ENCODE measurements around the gene CLMP. TPM values are rescaled to one million over a fixed set of nuclear protein-coding genes. Genes with fewer than 3 reads are reported as not detected.
A peak's percentile ranks its signal among the peaks of the same experiment; 100 is the strongest.

Gene CLMP
- polyA plus RNA-seq, 1 donor (not counting 4 experiments of a cell fraction or from before 2014, with no cell fraction given), result 2.7 TPM

DNA sequence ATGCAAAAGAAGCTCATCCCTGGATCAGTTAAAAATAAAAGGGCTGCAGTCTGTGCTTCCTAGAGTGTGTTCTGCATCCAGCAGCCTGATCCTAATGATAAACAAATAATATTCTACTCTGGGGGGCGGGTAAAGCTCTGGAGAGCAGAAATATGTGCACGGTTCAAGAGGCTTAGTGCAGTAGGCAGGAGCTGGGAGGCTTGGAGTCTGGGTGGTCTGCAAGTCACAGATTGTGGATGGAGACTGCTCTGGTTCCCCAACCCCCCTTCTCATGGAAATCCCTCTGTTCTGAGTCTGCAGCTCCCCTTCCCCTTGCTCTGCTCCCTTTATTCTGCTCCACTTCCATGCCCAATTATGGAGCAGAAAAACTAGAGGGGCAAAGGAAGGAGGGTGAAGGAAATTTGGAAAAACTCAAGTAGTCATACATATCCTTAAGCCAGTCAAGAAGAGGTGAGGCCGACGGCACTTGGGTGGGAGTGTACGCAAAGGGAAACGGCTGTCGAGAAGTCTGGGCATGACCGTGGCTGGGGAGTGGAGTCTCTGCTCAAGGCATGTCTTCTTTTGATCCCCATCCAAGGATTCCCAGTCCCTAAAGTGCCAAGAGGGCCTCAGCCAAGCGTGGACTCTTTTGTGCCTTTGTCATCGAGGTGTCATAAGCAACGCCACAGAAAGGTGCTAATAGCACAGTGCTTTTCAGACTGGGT lies 16.3 kb upstream of the CLMP start:
- no peak overlapping the region for H3K27ac ChIP-seq (ENCODE audit: control insufficient read depth, insufficient read depth, low read length)
- no peaks in the 10 kb centered on the region for H3K9me1 ChIP-seq (ENCODE audit: control insufficient read depth, extremely low read depth, insufficient read depth, low read length)
- no peaks in the 10 kb centered on the region for H3K9me3 ChIP-seq (ENCODE audit: control insufficient read depth, low read depth, low read length)
- no peaks in the 10 kb centered on the region for H4K20me1 ChIP-seq (ENCODE audit: control insufficient read depth, extremely low read depth, insufficient read depth, low read length)
- H3K4me3 ChIP-seq (ENCODE audit: control insufficient read depth in 2 of 3, extremely low read depth in 1 of 3, insufficient read depth in 2 of 3, low read depth in 1 of 3, low read length in 3 of 3), result no peak overlapping the region
- H3K27me3 ChIP-seq (ENCODE audit: control insufficient read depth, extremely low read depth, insufficient read depth, low read length), result no peaks in the 10 kb centered on the region
- H3K4me1 ChIP-seq (ENCODE audit: control insufficient read depth, extremely low read depth, insufficient read depth, low read length), result peaks cover 15% of the 10 kb centered on the region
- no peaks in the 10 kb centered on the region for H3K36me3 ChIP-seq (ENCODE audit: control insufficient read depth in 2 of 2, extremely low read depth in 1 of 2, insufficient read depth in 2 of 2, low read length in 2 of 2)
- H3K4me2 ChIP-seq (ENCODE audit: control insufficient read depth, extremely low read depth, insufficient read depth, low read depth, low read length), result peak overlapping the region; percentile 39
- no peak overlapping the region for H3K9ac ChIP-seq (ENCODE audit: control insufficient read depth, extremely low read depth, insufficient read depth, low read length)
- peak overlapping the region; percentile 74 for H2AFZ ChIP-seq (ENCODE audit: control insufficient read depth, low read length)
- no peak for FAIRE-seq
- DNase-seq (ENCODE audit: low read depth, low spot score), result no peak
- H3K79me2 ChIP-seq (ENCODE audit: control insufficient read depth, insufficient read depth, low read length), result no peaks in the 10 kb centered on the region
- dilution Hi-C loops (cut with MboI; ENCODE audit: extremely low pct_ligation_motif_present, low sequenced_read_pairs), result no loop called here
- TF ChIP-seq, protein P1, sequence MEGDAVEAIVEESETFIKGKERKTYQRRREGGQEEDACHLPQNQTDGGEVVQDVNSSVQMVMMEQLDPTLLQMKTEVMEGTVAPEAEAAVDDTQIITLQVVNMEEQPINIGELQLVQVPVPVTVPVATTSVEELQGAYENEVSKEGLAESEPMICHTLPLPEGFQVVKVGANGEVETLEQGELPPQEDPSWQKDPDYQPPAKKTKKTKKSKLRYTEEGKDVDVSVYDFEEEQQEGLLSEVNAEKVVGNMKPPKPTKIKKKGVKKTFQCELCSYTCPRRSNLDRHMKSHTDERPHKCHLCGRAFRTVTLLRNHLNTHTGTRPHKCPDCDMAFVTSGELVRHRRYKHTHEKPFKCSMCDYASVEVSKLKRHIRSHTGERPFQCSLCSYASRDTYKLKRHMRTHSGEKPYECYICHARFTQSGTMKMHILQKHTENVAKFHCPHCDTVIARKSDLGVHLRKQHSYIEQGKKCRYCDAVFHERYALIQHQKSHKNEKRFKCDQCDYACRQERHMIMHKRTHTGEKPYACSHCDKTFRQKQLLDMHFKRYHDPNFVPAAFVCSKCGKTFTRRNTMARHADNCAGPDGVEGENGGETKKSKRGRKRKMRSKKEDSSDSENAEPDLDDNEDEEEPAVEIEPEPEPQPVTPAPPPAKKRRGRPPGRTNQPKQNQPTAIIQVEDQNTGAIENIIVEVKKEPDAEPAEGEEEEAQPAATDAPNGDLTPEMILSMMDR (optimal IDR thresholded peaks at IDR 0.05 in 1 of 3, IDR thresholded peaks at IDR 0.05 in 1 of 3, conservative IDR thresholded peaks at IDR 0.05 in 1 of 3; ENCODE audit: extremely low read depth in 1 of 3, insufficient read depth in 2 of 3, low read length in 3 of 3), result no peak
- TF ChIP-seq EZH2 (IDR thresholded peaks at IDR 0.05; ENCODE audit: low read length), result no peak

DNA sequence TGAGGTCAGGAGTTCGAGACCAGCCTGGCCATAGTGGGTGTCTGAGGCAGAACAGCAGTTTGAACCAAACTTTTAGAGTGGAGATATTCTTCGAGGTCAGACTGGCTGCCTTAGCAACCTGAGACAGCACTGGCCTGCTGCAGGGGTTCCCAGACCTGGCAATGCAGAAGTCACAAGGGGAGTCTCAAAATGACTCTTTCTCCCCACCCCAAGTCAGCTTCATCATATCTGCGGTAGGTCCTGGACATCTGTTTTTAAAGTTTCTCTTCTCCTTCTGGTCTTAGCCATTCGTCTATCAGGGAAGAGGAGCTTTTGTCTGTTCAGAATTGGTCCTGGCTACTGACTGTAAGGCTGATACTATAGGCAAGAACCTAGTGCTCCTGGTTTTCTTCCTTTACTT lies 14.5 kb upstream of the CLMP start:
- dilution Hi-C loops (cut with MboI; ENCODE audit: extremely low pct_ligation_motif_present, low sequenced_read_pairs), result no loop called here
- Histone ChIP-seq H3K36me3 (ENCODE audit: control insufficient read depth in 2 of 2, extremely low read depth in 1 of 2, insufficient read depth in 2 of 2, low read length in 2 of 2) (no peaks in the 10 kb centered on the region), H3K4me3 (ENCODE audit: control insufficient read depth in 2 of 3, extremely low read depth in 1 of 3, insufficient read depth in 2 of 3, low read depth in 1 of 3, low read length in 3 of 3) (no peak overlapping the region), H3K9me1 (ENCODE audit: control insufficient read depth, extremely low read depth, insufficient read depth, low read length) (no peaks in the 10 kb centered on the region), H2AFZ (ENCODE audit: control insufficient read depth, low read length) (no peak overlapping the region), H3K27me3 (ENCODE audit: control insufficient read depth, extremely low read depth, insufficient read depth, low read length) (no peaks in the 10 kb centered on the region), H3K27ac (ENCODE audit: control insufficient read depth, insufficient read depth, low read length) (no peak overlapping the region), H3K4me2 (ENCODE audit: control insufficient read depth, extremely low read depth, insufficient read depth, low read depth, low read length) (no peak overlapping the region), H3K4me1 (ENCODE audit: control insufficient read depth, extremely low read depth, insufficient read depth, low read length) (peaks cover 15% of the 10 kb centered on the region), H3K9me3 (ENCODE audit: control insufficient read depth, low read depth, low read length) (no peaks in the 10 kb centered on the region), H3K9ac (ENCODE audit: control insufficient read depth, extremely low read depth, insufficient read depth, low read length) (no peak overlapping the region), H3K79me2 (ENCODE audit: control insufficient read depth, insufficient read depth, low read length) (no peaks in the 10 kb centered on the region), H4K20me1 (ENCODE audit: control insufficient read depth, extremely low read depth, insufficient read depth, low read length) (no peaks in the 10 kb centered on the region)
- no peak for FAIRE-seq
- no peak for DNase-seq (ENCODE audit: low read depth, low spot score)
- TF ChIP-seq EZH2 (IDR thresholded peaks at IDR 0.05; ENCODE audit: low read length), result no peak
- TF ChIP-seq, protein P1 (optimal IDR thresholded peaks at IDR 0.05 in 1 of 3, IDR thresholded peaks at IDR 0.05 in 1 of 3, conservative IDR thresholded peaks at IDR 0.05 in 1 of 3; ENCODE audit: extremely low read depth in 1 of 3, insufficient read depth in 2 of 3, low read length in 3 of 3), result no peak

Data from keratinocyte (primary cell).